ENCODE data around the gene POLR2B. TPM values are rescaled to one million over a fixed set of nuclear protein-coding genes. Genes with fewer than 3 reads are reported as not detected.
"Not testable (repeated sequence)": the region's sequence is repeated elsewhere in the genome, so short reads cannot be mapped to it uniquely, and the experiment has no call there.

The POLR2B gene
- total and polyA plus RNA-seq, 12 donors = 20.5 to 91.2 (median 78.4) TPM

GRCh38 chr4:57059890-57060716 lies 81.4 kb downstream of the POLR2B start:
- H3K4me1 ChIP-seq = peaks cover 5 to 95% (median 82%) of the 10 kb centered on the region in 9 donors
- H3K36me3 ChIP-seq = peaks cover 0 to 16% (median 0%) of the 10 kb centered on the region in 9 donors
- no peak for TF ChIP-seq CTCF (IDR thresholded peaks at IDR 0.05)
- H3K4me3 ChIP-seq = no peak overlapping the region
- ATAC-seq = peak in 1 of 8 donors; percentile 23
- intact Hi-C loops (cut with DNase I) = loop anchor here in 3 of 10 donors (5.0 to 10.0 kb wide), 3 partner anchors 42 to 55 kb away; partner anchors contain the start of gene IGFBP7 (in 1 of the 3)
- no peaks in the 10 kb centered on the region for H3K9me3 ChIP-seq
- no peak for DNase-seq
- H3K27ac ChIP-seq = peak overlapping the region in 8 of 10 donors; percentile 1 to 88 (median 60)
- H3K27me3 ChIP-seq = no peaks in the 10 kb centered on the region
- WGBS, 2 donors = 49 to 50% methylated on average over 6 of the region's 6 CpGs

GRCh38 chr4:57060717-57061067 lies 82.0 kb downstream of the POLR2B start:
- WGBS, 2 donors = 79 to 91% methylated on average over 6 of the region's 6 CpGs
- ATAC-seq, H3K27me3 ChIP-seq, DNase-seq, H3K4me3 ChIP-seq, H3K9me3 ChIP-seq: not testable (repeated sequence)
- Histone ChIP-seq H3K27ac (peak overlapping the region in 8 of 10 donors; percentile 1 to 88 (median 60)), H3K36me3 (peaks cover 0 to 15% (median 0%) of the 10 kb centered on the region in 9 donors), H3K4me1 (peaks cover 6 to 95% (median 82%) of the 10 kb centered on the region in 9 donors)
- intact Hi-C loops (cut with DNase I) = loop anchor here in 2 of 10 donors (5.0 to 10.0 kb wide), 2 partner anchors 47 to 54 kb away; partner anchors contain the start of gene IGFBP7 (in 1 of the 2)

- ATAC-seq (no peak), DNase-seq (no peak)
- intact Hi-C loops (cut with DNase I) = loop anchor here in 2 of 10 donors (5.0 to 10.0 kb wide), 2 partner anchors 46 to 53 kb away; partner anchors contain the start of gene IGFBP7 (in 1 of the 2)
- no peaks in the 10 kb centered on the region for H3K27me3 ChIP-seq
- H3K4me3 ChIP-seq = no peak overlapping the region
- H3K36me3 ChIP-seq = peaks cover 0 to 12% (median 0%) of the 10 kb centered on the region in 9 donors
- TF ChIP-seq CTCF (IDR thresholded peaks at IDR 0.05) = no peak
- peak overlapping the region in 8 of 10 donors; percentile 10 to 88 (median 56) for H3K27ac ChIP-seq
- no peaks in the 10 kb centered on the region for H3K9me3 ChIP-seq
- H3K4me1 ChIP-seq = peaks cover 11 to 95% (median 82%) of the 10 kb centered on the region in 9 donors
- WGBS, 2 donors = 60 to 70% methylated on average over 5 of the region's 5 CpGs
Measured at GRCh38 chr4:57061395-57061794, 82.7 kb downstream of the POLR2B start.

- whole genome bisulfite sequencing, 2 donors = 86 to 90% methylated on average over 1 of the region's 1 CpG
- DNase-seq (no peak), ATAC-seq (no peak)
- Histone ChIP-seq H3K27me3 (no peaks in the 10 kb centered on the region), H3K4me3 (no peak overlapping the region), H3K27ac (peak overlapping the region in 8 of 10 donors; percentile 46 to 88 (median 76)), H3K4me1 (peaks cover 11 to 95% (median 86%) of the 10 kb centered on the region in 9 donors), H3K36me3 (peaks cover 0 to 17% (median 0%) of the 10 kb centered on the region in 9 donors), H3K9me3 (no peaks in the 10 kb centered on the region)
- TF ChIP-seq CTCF (IDR thresholded peaks at IDR 0.05) = no peak
- intact Hi-C loops (cut with DNase I) = loop anchor here in 2 of 10 donors (5.0 to 10.0 kb wide), 2 partner anchors 44 to 51 kb away; partner anchors contain the start of gene IGFBP7 (in 1 of the 2)
Measured at GRCh38 chr4:57063518-57063917, 84.8 kb downstream of the POLR2B start.

All from heart right ventricle (tissue), 16 donors.